ENCODE results near the gene G0S2. TPM values are rescaled to one million over a fixed set of nuclear protein-coding genes. Genes with fewer than 3 reads are reported as not detected.
A peak's percentile ranks its signal among the peaks of the same experiment; 100 is the strongest.

G0S2 gene
- total and polyA plus RNA-seq, 4 donors = 44.6 to 696 (median 63.9) TPM

DNA sequence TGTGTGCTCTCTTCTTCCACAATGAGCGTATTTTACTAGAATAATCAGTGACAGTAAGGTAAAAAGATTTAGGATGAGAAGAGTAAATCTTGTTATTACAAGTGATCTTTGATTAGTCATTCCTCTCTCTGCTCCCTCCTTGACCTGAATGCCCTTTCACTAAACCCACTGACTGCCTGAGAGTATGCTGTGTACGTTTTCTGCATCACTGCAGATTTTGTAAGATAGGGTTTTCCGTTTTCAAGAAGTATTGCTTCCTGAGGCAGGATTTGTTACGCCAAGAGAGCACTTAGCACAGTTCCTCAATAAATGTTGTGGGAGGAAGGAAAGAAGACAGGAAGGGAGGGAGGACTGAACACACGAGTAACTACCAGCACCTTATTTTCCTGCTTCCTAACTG is 15.3 kb upstream of the G0S2 start:
- no peak overlapping the region for H3K4me3 ChIP-seq
- no peak overlapping the region for H3K9ac ChIP-seq (ENCODE audit: insufficient read depth in 1 of 2, low read length in 2 of 2)
- H3K27me3 ChIP-seq (ENCODE audit: control insufficient read depth in 3 of 3, insufficient read depth in 3 of 3, low read length in 2 of 3) = no peaks in the 10 kb centered on the region
- peaks cover 0 to 11% (median 3%) of the 10 kb centered on the region in 5 donors for H3K4me1 ChIP-seq (ENCODE audit: control insufficient read depth in 5 of 5, insufficient read depth in 5 of 5, low read length in 5 of 5)
- TF ChIP-seq, protein P1, sequence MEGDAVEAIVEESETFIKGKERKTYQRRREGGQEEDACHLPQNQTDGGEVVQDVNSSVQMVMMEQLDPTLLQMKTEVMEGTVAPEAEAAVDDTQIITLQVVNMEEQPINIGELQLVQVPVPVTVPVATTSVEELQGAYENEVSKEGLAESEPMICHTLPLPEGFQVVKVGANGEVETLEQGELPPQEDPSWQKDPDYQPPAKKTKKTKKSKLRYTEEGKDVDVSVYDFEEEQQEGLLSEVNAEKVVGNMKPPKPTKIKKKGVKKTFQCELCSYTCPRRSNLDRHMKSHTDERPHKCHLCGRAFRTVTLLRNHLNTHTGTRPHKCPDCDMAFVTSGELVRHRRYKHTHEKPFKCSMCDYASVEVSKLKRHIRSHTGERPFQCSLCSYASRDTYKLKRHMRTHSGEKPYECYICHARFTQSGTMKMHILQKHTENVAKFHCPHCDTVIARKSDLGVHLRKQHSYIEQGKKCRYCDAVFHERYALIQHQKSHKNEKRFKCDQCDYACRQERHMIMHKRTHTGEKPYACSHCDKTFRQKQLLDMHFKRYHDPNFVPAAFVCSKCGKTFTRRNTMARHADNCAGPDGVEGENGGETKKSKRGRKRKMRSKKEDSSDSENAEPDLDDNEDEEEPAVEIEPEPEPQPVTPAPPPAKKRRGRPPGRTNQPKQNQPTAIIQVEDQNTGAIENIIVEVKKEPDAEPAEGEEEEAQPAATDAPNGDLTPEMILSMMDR (IDR thresholded peaks at IDR 0.05; ENCODE audit: control extremely low read depth, extremely low read depth) = no peak
- 14 to 20% methylated on average over 5 of the region's 5 CpGs for WGBS, 2 donors
- no peaks in the 10 kb centered on the region for H3K9me3 ChIP-seq (ENCODE audit: control insufficient read depth in 4 of 4, insufficient read depth in 3 of 4, low read length in 3 of 4)
- H3K36me3 ChIP-seq (ENCODE audit: control insufficient read depth in 4 of 4, insufficient read depth in 4 of 4, low read length in 4 of 4) = no peaks in the 10 kb centered on the region
- DNase-seq (no peak), ATAC-seq (ENCODE audit: insufficient read depth, low FRiP score) (peak; percentile 46)
- no peak overlapping the region for H3K27ac ChIP-seq (ENCODE audit: low read depth in 1 of 2, low read length in 1 of 2)

DNA sequence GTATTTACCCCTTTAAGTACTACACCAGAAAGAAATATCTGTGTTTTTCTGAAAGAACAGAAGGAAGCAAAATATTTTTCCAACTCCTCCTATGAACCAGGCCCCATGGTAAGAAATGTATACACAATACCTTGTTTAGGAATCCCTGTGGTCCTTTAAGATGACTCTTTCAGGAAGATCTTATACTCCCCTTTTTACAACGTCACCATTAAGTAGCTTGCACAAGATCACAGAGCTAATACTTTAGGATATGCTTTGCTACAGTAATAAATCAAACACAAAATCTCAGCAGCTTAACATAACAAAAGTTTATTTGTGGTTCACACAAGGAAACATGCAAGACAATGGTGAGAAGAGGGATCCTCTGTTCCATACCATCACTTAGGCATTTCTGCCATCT is 14.1 kb upstream of the G0S2 start:
- Histone ChIP-seq H3K27me3 (ENCODE audit: control insufficient read depth in 3 of 3, insufficient read depth in 3 of 3, low read length in 2 of 3) (no peaks in the 10 kb centered on the region), H3K4me1 (ENCODE audit: control insufficient read depth in 5 of 5, insufficient read depth in 5 of 5, low read length in 5 of 5) (peaks cover 0 to 6% (median 3%) of the 10 kb centered on the region in 5 donors), H3K4me3 (no peak overlapping the region), H3K9ac (ENCODE audit: insufficient read depth in 1 of 2, low read length in 2 of 2) (no peak overlapping the region), H3K27ac (ENCODE audit: low read depth in 1 of 2, low read length in 1 of 2) (no peak overlapping the region), H3K36me3 (ENCODE audit: control insufficient read depth in 4 of 4, insufficient read depth in 4 of 4, low read length in 4 of 4) (no peaks in the 10 kb centered on the region), H3K9me3 (ENCODE audit: control insufficient read depth in 4 of 4, insufficient read depth in 3 of 4, low read length in 3 of 4) (no peaks in the 10 kb centered on the region)
- WGBS, 2 donors = 25 to 46% methylated on average over 1 of the region's 1 CpG
- DNase-seq = no peak
- no peak for ATAC-seq (ENCODE audit: insufficient read depth, low FRiP score)
- TF ChIP-seq, protein P1 (IDR thresholded peaks at IDR 0.05; ENCODE audit: control extremely low read depth, extremely low read depth) = no peak

DNA sequence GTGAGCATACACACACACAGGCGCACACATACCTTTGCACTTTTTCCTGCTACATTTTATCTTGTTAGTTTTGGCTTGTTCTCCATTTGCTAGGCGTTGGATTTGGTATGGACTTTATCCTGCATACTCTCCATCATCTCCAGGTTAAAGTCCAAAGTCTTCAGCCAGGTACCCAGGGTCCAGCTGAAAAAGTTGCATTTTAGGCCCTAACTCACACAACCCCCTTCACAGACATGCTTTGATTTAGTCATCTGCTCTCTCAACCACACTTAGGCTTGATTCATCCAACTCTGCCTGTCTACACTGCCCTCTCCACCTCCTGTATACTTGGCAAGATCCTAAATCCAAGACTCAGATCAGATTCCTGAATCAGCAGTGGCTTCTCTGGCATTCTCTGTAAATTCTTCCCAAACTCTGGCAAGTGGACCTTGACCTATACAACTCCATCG is 12.3 kb upstream of the G0S2 start:
- Histone ChIP-seq H3K36me3 (ENCODE audit: control insufficient read depth in 4 of 4, insufficient read depth in 4 of 4, low read length in 4 of 4) (no peaks in the 10 kb centered on the region), H3K27ac (ENCODE audit: low read depth in 1 of 2, low read length in 1 of 2) (no peak overlapping the region), H3K27me3 (ENCODE audit: control insufficient read depth in 3 of 3, insufficient read depth in 3 of 3, low read length in 2 of 3) (no peaks in the 10 kb centered on the region), H3K4me1 (ENCODE audit: control insufficient read depth in 5 of 5, insufficient read depth in 5 of 5, low read length in 5 of 5) (peaks cover 0 to 6% (median 3%) of the 10 kb centered on the region in 5 donors), H3K4me3 (no peak overlapping the region), H3K9ac (ENCODE audit: insufficient read depth in 1 of 2, low read length in 2 of 2) (no peak overlapping the region), H3K9me3 (ENCODE audit: control insufficient read depth in 4 of 4, insufficient read depth in 3 of 4, low read length in 3 of 4) (no peaks in the 10 kb centered on the region)
- DNase-seq (no peak), ATAC-seq (ENCODE audit: insufficient read depth, low FRiP score) (no peak)
- TF ChIP-seq, protein P1 (IDR thresholded peaks at IDR 0.05; ENCODE audit: control extremely low read depth, extremely low read depth) = no peak
- WGBS, 2 donors = 92 to 94% methylated on average over 3 of the region's 3 CpGs

DNA sequence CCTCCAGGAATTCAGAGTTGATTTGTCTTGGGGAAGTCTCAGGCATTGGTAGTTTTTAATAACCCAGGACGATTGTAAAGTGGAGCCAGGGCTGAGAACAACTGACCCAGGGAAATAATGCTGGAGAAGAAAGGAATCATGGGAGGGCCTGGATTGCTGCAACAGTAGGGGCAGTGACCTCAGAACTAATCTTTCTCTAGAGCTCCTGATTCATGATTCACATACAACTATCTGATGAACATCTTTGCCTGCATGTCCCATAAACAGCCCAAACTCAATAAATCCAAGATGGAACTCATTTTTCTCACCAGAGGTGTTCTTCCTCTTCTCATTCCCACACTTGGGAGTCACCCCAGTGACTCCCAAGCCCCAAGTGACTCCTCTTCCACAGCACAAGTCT is 8.1 kb upstream of the G0S2 start:
- Histone ChIP-seq H3K4me1 (ENCODE audit: control insufficient read depth in 5 of 5, insufficient read depth in 5 of 5, low read length in 5 of 5) (peaks cover 0 to 6% (median 0%) of the 10 kb centered on the region in 5 donors), H3K9ac (ENCODE audit: insufficient read depth in 1 of 2, low read length in 2 of 2) (no peak overlapping the region), H3K36me3 (ENCODE audit: control insufficient read depth in 4 of 4, insufficient read depth in 4 of 4, low read length in 4 of 4) (no peaks in the 10 kb centered on the region), H3K27me3 (ENCODE audit: control insufficient read depth in 3 of 3, insufficient read depth in 3 of 3, low read length in 2 of 3) (no peaks in the 10 kb centered on the region), H3K4me3 (no peak overlapping the region), H3K27ac (ENCODE audit: low read depth in 1 of 2, low read length in 1 of 2) (no peak overlapping the region), H3K9me3 (ENCODE audit: control insufficient read depth in 4 of 4, insufficient read depth in 3 of 4, low read length in 3 of 4) (peaks cover 0 to 3% (median 0%) of the 10 kb centered on the region in 4 donors)
- DNase-seq = no peak
- TF ChIP-seq, protein P1 (IDR thresholded peaks at IDR 0.05; ENCODE audit: control extremely low read depth, extremely low read depth) = no peak
- no peak for ATAC-seq (ENCODE audit: insufficient read depth, low FRiP score)
- 79 to 88% methylated on average over 1 of the region's 1 CpG for whole genome bisulfite sequencing, 2 donors
